NCI-H446 (cell line): ENCODE results near the gene C1QTNF2.

Experiments
- DNase-seq, 2 experiments: peaks; one replicate each; lab custom pipeline; 2025; lab: John Stamatoyannopoulos, UW

Gene C1QTNF2

GRCh38 chr5:160369990-160370712 lies at the start of gene C1QTNF2:
Gene C1QTNF2 (minus strand): TSS chr5:160370626. CDS start chr5:160355011, 15,615 bp downstream.
- DNase-seq = peak in 1 of 2 experiments; percentile 55

- DNase-seq = no peak
Observed at GRCh38 chr5:160420331-160420610, 49.8 kb upstream of the C1QTNF2 start.

- no peak for DNase-seq
Observed at GRCh38 chr5:160419458-160420330, 49.3 kb upstream of the C1QTNF2 start.

GRCh38 chr5:160418561-160419457 lies 48.4 kb upstream of the C1QTNF2 start, which contains the start of gene SLU7:
Gene SLU7 (minus strand): TSS chr5:160419081. CDS start chr5:160415294, 3,787 bp downstream.
- DNase-seq = peak; percentile 88 to 95

- peak; percentile 90 to 94 for DNase-seq
Observed at GRCh38 chr5:160399402-160400353, 29.3 kb upstream of the C1QTNF2 start, which contains the start of gene FAM200C. Gene FAM200C (minus strand): TSS chr5:160400054. CDS start chr5:160395490, 4,564 bp downstream.

- DNase-seq = no peak
Observed at GRCh38 chr5:160398806-160399205, 28.4 kb upstream of the C1QTNF2 start.

- no peak for DNase-seq
Observed at GRCh38 chr5:160397492-160397891, 27.1 kb upstream of the C1QTNF2 start.

- no peak for DNase-seq
Observed at GRCh38 chr5:160395111-160395510, 24.7 kb upstream of the C1QTNF2 start.

GRCh38 chr5:160390787-160391696 lies 20.6 kb upstream of the C1QTNF2 start:
- peak; percentile 18 to 45 for DNase-seq

GRCh38 chr5:160387445-160387844 lies 17.0 kb upstream of the C1QTNF2 start:
- no peak for DNase-seq

- no peak for DNase-seq
Observed at GRCh38 chr5:160385496-160385895, 15.1 kb upstream of the C1QTNF2 start.

GRCh38 chr5:160384681-160385080 lies 14.3 kb upstream of the C1QTNF2 start:
- DNase-seq = no peak

- no peak for DNase-seq
Observed at GRCh38 chr5:160382346-160382745, 11.9 kb upstream of the C1QTNF2 start.

GRCh38 chr5:160380041-160380440 lies 9.6 kb upstream of the C1QTNF2 start:
- no peak for DNase-seq

- no peak for DNase-seq
Observed at GRCh38 chr5:160379511-160379910, 9.1 kb upstream of the C1QTNF2 start.

- no peak for DNase-seq
Observed at GRCh38 chr5:160378330-160378729, 7.9 kb upstream of the C1QTNF2 start.

GRCh38 chr5:160377651-160378050 lies 7.2 kb upstream of the C1QTNF2 start:
- DNase-seq = no peak

- no peak for DNase-seq
Observed at GRCh38 chr5:160376416-160376815, 6.0 kb upstream of the C1QTNF2 start.

- DNase-seq = no peak
Observed at GRCh38 chr5:160375701-160376100, 5.3 kb upstream of the C1QTNF2 start.

- no peak for DNase-seq
Observed at GRCh38 chr5:160375166-160375565, 4.7 kb upstream of the C1QTNF2 start.
